NT2/D1 (cell line): ENCODE results near the gene NF1.

Experiments used
- YY1 ChIP-seq: IDR thresholded peaks from 2 replicates; pipeline ENCODE4 v1.6.1; 2011; ENCODE audit not compliant: insufficient read length, insufficient read depth
- ZNF274 ChIP-seq: IDR thresholded peaks from 2 replicates; pipeline ENCODE4 v1.6.1; 2011; ENCODE audit warnings: mild to moderate bottlenecking, low read depth, low read length

DNA sequence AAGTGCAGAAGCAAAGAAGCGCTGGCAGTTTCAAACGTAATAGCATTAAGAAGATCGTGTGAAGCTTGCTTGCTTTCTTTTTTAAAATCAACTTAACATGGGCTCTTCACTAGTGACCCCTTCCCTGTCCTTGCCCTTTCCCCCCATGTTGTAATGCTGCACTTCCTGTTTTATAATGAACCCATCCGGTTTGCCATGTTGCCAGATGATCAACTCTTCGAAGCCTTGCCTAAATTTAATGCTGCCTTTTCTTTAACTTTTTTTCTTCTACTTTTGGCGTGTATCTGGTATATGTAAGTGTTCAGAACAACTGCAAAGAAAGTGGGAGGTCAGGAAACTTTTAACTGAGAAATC, 279.3 kb downstream of the NF1 start:
- no peak for TF ChIP-seq ZNF274
- TF ChIP-seq YY1, result no peak
